Esophagus muscularis mucosa (tissue), 4 donors: ENCODE results near the gene TUBA1B. TPM values are rescaled to one million over a fixed set of nuclear protein-coding genes. Genes with fewer than 3 reads are reported as not detected.

Experiments used
- DNase-seq: peaks from one replicate; pipeline ENCODE4 v3.0.0-alpha.2; 2017; ENCODE audit errors: extremely low spot score
- H3K27ac ChIP-seq, 4 donors: fragments of 200-600 bp; sonication (generic); replicated peaks in 1 of 4; 1 replicate in 3 of 4; 2 replicates in 1 of 4; pipeline ENCODE4 v1.5.1; 2016 to 2019; ENCODE audit warnings: mild to moderate bottlenecking in 1 of 4
- H3K27me3 ChIP-seq, 4 donors: fragments of 200-600 bp; sonication (generic); one replicate each; pipeline versions ENCODE4 v1.5.1 to v1.6.0; 2016 to 2019
- H3K36me3 ChIP-seq, 4 donors: fragments of 200-600 bp; sonication (generic); one replicate each; pipeline ENCODE4 v1.5.1; 2016 to 2019
- H3K4me1 ChIP-seq, 4 donors: fragments of 200-600 bp; sonication (generic); one replicate each; pipeline ENCODE4 v1.5.1; 2016 to 2019
- H3K4me3 ChIP-seq, 4 donors: fragments of 200-600 bp; sonication (generic); 1 replicate in 2 of 4; 2 replicates in 2 of 4; pipeline ENCODE4 v1.5.1; 2016 to 2019; ENCODE audit warnings: mild to moderate bottlenecking in 4 of 4, moderate library complexity in 1 of 4
- H3K9me3 ChIP-seq, 4 donors: fragments of 200-600 bp; sonication (generic); 1 replicate in 3 of 4; 2 replicates in 1 of 4; pipeline ENCODE4 v1.5.1; 2016 to 2019
- EP300 ChIP-seq: sonication (generic); formaldehyde crosslinking; IDR thresholded peaks from one replicate; pipeline ENCODE4 v1.6.1; 2017; ENCODE audit warnings: antibody characterized with exemption
- POLR2A ChIP-seq: fragments of 450-650 bp; IDR thresholded peaks from one replicate; pipeline ENCODE4 v1.6.1; 2017; ENCODE audit warnings: antibody characterized with exemption, moderate library complexity, mild to moderate bottlenecking, low read depth
- POLR2AphosphoS5 ChIP-seq, 2 donors: sonication (generic); formaldehyde crosslinking; IDR thresholded peaks; one replicate each; pipeline ENCODE4 v1.6.1; 2017; ENCODE audit warnings: antibody characterized with exemption in 2 of 2
- WGBS: methylation state at CpG from one replicate; pipeline ENCODE4 v1.1.5; 2018; 5-methylcytosine and 5-hydroxymethylcytosine counted together
- intact Hi-C: fragments of 100-400 bp; cut with DNase I; formaldehyde crosslinking; loops from one replicate; pipeline ENCODE4 v1.15.1; 2023
- total RNA-seq, 4 donors: library from RNA; depleted of rRNA; stranded (reverse); fragments of >200 nt; gene quantifications; one replicate each; pipeline versions ENCODE4 v1.1.0 to v1.2.1, GENCODE V29; 2016
- TF ChIP-seq, protein P1 (sequence below), 3 experiments: fragments of 200-600 bp in 2 of 3; fragments of 450-650 bp in 1 of 3; sonication (generic) in 2 of 3; IDR thresholded peaks; one replicate each; pipeline ENCODE4 v1.5.1; 2017 to 2019; ENCODE audit warnings: antibody characterized with exemption in 3 of 3, mild to moderate bottlenecking in 2 of 3, moderate library complexity in 1 of 3

The TUBA1B gene
- total RNA-seq, 4 donors from 2014 or later = 739 to 1,057 (median 846) TPM

DNA sequence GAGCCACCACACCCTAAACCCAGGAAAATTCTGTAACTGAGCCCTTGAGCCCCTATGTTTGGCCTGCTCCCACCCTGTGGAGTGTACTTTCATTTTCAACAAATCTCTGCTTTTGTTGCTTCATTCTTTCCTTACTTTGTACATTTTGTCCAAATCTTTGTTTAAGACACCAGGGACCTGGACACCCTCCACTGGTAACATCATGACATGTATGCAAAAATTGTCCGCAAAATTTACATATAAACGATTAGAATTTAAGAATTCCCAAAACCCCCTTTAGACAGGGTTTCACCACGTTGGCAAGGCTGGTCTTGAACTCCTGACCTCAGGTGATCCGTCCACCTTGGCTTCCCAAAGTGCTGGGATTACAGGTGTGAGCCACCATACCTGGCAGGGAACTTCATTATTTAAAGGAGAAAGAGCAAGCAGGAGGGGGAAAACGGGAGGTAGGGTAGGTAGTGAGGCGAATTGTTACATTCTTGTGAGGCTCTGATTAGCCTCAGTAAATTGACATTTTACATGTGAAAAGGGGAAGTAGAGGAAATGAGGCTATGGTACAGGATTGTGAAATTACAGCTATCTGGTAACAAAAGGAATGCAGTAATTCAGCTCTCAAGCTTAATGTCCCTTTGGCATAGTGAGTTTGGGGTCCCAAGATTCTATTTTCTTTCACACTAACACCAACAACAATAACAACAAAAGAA is 30.0 kb upstream of the TUBA1B start:
- no peak for TF ChIP-seq POLR2AphosphoS5 (IDR thresholded peaks at IDR 0.05)
- no peak for TF ChIP-seq POLR2A
- TF ChIP-seq, protein P1, sequence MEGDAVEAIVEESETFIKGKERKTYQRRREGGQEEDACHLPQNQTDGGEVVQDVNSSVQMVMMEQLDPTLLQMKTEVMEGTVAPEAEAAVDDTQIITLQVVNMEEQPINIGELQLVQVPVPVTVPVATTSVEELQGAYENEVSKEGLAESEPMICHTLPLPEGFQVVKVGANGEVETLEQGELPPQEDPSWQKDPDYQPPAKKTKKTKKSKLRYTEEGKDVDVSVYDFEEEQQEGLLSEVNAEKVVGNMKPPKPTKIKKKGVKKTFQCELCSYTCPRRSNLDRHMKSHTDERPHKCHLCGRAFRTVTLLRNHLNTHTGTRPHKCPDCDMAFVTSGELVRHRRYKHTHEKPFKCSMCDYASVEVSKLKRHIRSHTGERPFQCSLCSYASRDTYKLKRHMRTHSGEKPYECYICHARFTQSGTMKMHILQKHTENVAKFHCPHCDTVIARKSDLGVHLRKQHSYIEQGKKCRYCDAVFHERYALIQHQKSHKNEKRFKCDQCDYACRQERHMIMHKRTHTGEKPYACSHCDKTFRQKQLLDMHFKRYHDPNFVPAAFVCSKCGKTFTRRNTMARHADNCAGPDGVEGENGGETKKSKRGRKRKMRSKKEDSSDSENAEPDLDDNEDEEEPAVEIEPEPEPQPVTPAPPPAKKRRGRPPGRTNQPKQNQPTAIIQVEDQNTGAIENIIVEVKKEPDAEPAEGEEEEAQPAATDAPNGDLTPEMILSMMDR (IDR thresholded peaks at IDR 0.05) = no peak
- TF ChIP-seq EP300 = no peak
- no peaks in the 10 kb centered on the region for H3K9me3 ChIP-seq
- H3K27ac ChIP-seq = no peak overlapping the region
- intact Hi-C loops = no loop called here
- no peak for DNase-seq
- no peaks in the 10 kb centered on the region for H3K4me1 ChIP-seq
- no peaks in the 10 kb centered on the region for H3K36me3 ChIP-seq
- no peak overlapping the region for H3K4me3 ChIP-seq
- WGBS = 75% methylated on average over 6 of the region's 6 CpGs
- H3K27me3 ChIP-seq = no peaks in the 10 kb centered on the region

DNA sequence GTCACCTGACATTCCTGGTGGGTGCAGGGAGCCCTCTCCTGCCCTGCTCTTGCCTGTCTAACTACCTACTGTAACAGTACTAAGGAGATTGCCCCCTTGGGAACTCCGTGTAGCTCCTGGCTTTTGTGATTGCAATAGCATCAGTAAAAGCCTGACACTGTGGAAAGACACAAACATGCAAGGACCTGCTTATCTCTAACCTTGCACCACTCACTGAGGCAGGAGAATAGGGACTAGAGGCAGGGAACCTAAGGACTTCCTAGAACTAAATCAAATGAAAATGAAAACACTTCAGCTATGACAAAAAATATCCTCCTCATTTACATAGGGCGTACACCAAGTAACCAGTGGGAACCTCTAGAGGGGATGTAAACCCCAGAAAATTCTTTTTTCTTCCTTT is 29.2 kb upstream of the TUBA1B start:
- no peak for TF ChIP-seq EP300
- WGBS = 60% methylated on average over 2 of the region's 2 CpGs
- Histone ChIP-seq H3K27ac (no peak overlapping the region), H3K4me1 (no peaks in the 10 kb centered on the region), H3K4me3 (no peak overlapping the region), H3K36me3 (no peaks in the 10 kb centered on the region), H3K27me3 (no peaks in the 10 kb centered on the region), H3K9me3 (no peaks in the 10 kb centered on the region)
- DNase-seq = no peak
- intact Hi-C loops = no loop called here

DNA sequence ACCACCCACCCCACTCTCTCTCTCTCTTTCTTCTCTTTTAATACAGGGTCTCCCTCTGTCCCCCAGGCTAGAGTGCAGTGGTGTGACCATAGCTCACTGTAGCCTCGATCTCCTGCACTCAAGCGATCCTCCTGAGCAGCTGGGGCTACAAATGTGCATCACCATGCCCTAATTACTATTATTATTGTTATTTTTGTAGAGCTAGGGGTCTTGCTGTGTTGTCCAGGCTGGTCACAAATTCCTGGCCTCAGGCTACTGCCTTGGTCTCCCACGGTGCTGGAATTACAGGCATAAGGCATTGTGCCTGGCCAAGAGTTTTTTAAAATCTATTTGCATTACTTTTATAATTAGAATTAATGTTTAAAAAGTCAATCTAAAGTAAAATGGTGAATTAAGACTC is 23.0 kb upstream of the TUBA1B start:
- no peaks in the 10 kb centered on the region for H3K27me3 ChIP-seq
- DNase-seq = no peak
- no peaks in the 10 kb centered on the region for H3K36me3 ChIP-seq
- 61% methylated on average over 3 of the region's 3 CpGs for WGBS
- no peak overlapping the region for H3K4me3 ChIP-seq
- intact Hi-C loops = no loop called here
- TF ChIP-seq POLR2A (no peak), POLR2AphosphoS5 (IDR thresholded peaks at IDR 0.05) (no peak)
- TF ChIP-seq, protein P1 (IDR thresholded peaks at IDR 0.05) = no peak
- H3K27ac ChIP-seq = no peak overlapping the region
- no peaks in the 10 kb centered on the region for H3K9me3 ChIP-seq
- H3K4me1 ChIP-seq = no peaks in the 10 kb centered on the region

DNA sequence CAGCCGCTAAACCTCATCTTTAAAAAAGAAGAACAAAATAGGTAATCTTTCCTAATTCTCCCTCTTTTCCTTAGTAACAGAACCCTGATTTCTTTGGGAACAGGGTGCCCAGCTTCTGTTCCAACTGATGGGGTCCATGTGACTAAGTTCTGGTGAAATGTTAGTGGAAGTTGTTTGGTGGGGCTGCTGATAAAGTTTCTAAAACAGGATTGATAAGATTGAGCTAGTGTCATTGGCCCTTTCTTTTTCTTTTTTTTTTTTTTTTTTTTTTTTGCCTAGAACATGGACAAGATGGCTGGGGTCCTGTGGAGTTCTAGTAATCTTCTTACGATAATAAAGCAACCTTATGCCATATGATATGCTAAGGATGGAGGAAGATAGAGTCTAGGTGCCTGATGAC is 16.2 kb upstream of the TUBA1B start:
- TF ChIP-seq POLR2AphosphoS5 (IDR thresholded peaks at IDR 0.05) (no peak), EP300 (no peak), POLR2A (no peak)
- TF ChIP-seq, protein P1 (IDR thresholded peaks at IDR 0.05) = no peak
- no peaks in the 10 kb centered on the region for H3K27me3 ChIP-seq
- H3K9me3 ChIP-seq = no peaks in the 10 kb centered on the region
- intact Hi-C loops = no loop called here
- H3K36me3 ChIP-seq = no peaks in the 10 kb centered on the region
- H3K4me3 ChIP-seq = no peak overlapping the region
- H3K27ac ChIP-seq = no peak overlapping the region
- 96% methylated on average over 2 of the region's 2 CpGs for WGBS
- no peaks in the 10 kb centered on the region for H3K4me1 ChIP-seq
- no peak for DNase-seq

DNA sequence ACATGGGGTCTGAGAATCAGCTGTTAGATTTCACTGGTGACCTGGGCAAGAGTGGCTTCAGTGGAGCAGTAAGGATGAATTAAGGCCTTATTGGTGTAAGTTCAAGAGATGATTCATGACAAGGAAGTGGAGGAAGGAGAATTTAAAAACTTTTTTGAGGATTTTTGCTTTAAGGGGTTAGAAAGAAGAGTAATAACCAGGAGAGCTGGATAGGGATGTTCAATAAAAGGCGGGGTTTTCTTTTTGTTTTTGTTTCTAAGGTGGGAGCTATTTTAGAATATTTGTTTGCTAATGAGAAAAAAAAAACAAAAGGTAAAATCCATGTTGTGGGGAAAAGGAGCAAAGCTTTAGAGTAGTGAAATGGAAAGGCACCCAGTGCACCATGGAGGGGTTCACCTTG is 15.2 kb upstream of the TUBA1B start:
- Histone ChIP-seq H3K27ac (no peak overlapping the region), H3K9me3 (no peaks in the 10 kb centered on the region), H3K4me1 (no peaks in the 10 kb centered on the region), H3K36me3 (no peaks in the 10 kb centered on the region), H3K27me3 (no peaks in the 10 kb centered on the region), H3K4me3 (no peak overlapping the region)
- WGBS = 94% methylated on average over 1 of the region's 1 CpG
- TF ChIP-seq, protein P1 (IDR thresholded peaks at IDR 0.05) = no peak
- TF ChIP-seq POLR2A (no peak), EP300 (no peak), POLR2AphosphoS5 (IDR thresholded peaks at IDR 0.05) (no peak)
- intact Hi-C loops = no loop called here
- DNase-seq = no peak
